ENCODE data around the gene MGAT4B. TPM values are rescaled to one million over a fixed set of nuclear protein-coding genes. Genes with fewer than 3 reads are reported as not detected.
A peak's percentile ranks its signal among the peaks of the same experiment; 100 is the strongest.

Gene MGAT4B
- total and polyA plus RNA-seq, 2 of the 13 experiments (the other 11 are each of a cell fraction or from before 2014, with no cell fraction given), result 93.5 to 130 TPM

GRCh38 chr5:179821298-179822058 lies 14.8 kb upstream of the MGAT4B start (continued):
- TF ChIP-seq ZBTB2 (CRISPR knock-in tag; IDR thresholded peaks at IDR 0.05; ENCODE audit: low read depth), result no peak
- TF ChIP-seq, protein P1, sequence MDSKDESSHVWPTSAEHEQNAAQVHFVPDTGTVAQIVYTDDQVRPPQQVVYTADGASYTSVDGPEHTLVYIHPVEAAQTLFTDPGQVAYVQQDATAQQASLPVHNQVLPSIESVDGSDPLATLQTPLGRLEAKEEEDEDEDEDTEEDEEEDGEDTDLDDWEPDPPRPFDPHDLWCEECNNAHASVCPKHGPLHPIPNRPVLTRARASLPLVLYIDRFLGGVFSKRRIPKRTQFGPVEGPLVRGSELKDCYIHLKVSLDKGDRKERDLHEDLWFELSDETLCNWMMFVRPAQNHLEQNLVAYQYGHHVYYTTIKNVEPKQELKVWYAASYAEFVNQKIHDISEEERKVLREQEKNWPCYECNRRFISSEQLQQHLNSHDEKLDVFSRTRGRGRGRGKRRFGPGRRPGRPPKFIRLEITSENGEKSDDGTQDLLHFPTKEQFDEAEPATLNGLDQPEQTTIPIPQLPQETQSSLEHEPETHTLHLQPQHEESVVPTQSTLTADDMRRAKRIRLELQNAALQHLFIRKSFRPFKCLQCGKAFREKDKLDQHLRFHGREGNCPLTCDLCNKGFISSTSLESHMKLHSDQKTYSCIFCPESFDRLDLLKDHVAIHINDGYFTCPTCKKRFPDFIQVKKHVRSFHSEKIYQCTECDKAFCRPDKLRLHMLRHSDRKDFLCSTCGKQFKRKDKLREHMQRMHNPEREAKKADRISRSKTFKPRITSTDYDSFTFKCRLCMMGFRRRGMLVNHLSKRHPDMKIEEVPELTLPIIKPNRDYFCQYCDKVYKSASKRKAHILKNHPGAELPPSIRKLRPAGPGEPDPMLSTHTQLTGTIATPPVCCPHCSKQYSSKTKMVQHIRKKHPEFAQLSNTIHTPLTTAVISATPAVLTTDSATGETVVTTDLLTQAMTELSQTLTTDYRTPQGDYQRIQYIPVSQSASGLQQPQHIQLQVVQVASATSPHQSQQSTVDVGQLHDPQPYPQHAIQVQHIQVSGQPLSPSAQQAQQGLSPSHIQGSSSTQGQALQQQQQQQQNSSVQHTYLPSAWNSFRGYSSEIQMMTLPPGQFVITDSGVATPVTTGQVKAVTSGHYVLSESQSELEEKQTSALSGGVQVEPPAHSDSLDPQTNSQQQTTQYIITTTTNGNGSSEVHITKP (CRISPR knock-in tag; IDR thresholded peaks at IDR 0.05; ENCODE audit: low read depth), result 0 out of 2 replicates have a peak, but pooled peaks have one; percentile 29
- no peak for TF ChIP-seq NFYB (CRISPR knock-in tag; IDR thresholded peaks at IDR 0.05)
- peak; percentile 51; the same call in 1 of the 2 replicates for TF ChIP-seq MAZ (IDR thresholded peaks at IDR 0.05; ENCODE audit: borderline replicate concordance, low read depth, low read length)
- TF ChIP-seq MAZ (CRISPR knock-in tag; IDR thresholded peaks at IDR 0.05; ENCODE audit: low read depth), result no peak; the same call in 1 of the 2 replicates
- TF ChIP-seq ZBTB21 (CRISPR knock-in tag; IDR thresholded peaks at IDR 0.05), result no peak
- TF ChIP-seq ISX (CRISPR knock-in tag; conservative IDR thresholded peaks at IDR 0.05), result no peak
- no peak for TF ChIP-seq ZNF570 (CRISPR knock-in tag; IDR thresholded peaks at IDR 0.05; ENCODE audit: borderline replicate concordance)
- TF ChIP-seq, protein P2, sequence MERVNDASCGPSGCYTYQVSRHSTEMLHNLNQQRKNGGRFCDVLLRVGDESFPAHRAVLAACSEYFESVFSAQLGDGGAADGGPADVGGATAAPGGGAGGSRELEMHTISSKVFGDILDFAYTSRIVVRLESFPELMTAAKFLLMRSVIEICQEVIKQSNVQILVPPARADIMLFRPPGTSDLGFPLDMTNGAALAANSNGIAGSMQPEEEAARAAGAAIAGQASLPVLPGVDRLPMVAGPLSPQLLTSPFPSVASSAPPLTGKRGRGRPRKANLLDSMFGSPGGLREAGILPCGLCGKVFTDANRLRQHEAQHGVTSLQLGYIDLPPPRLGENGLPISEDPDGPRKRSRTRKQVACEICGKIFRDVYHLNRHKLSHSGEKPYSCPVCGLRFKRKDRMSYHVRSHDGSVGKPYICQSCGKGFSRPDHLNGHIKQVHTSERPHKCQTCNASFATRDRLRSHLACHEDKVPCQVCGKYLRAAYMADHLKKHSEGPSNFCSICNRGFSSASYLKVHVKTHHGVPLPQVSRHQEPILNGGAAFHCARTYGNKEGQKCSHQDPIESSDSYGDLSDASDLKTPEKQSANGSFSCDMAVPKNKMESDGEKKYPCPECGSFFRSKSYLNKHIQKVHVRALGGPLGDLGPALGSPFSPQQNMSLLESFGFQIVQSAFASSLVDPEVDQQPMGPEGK (CRISPR knock-in tag; IDR thresholded peaks at IDR 0.05), result no peak; the same call in 1 of the 2 replicates
- 0 out of 2 replicates have a peak, but pooled peaks have one; percentile 13 for TF ChIP-seq RARA (CRISPR knock-in tag; IDR thresholded peaks at IDR 0.05)
- TF ChIP-seq MIER3 (CRISPR knock-in tag; IDR thresholded peaks at IDR 0.05; ENCODE audit: borderline replicate concordance), result no peak
- TF ChIP-seq ZNF563 (CRISPR knock-in tag; IDR thresholded peaks at IDR 0.05), result no peak
- TF ChIP-seq ZNF260 (CRISPR knock-in tag; IDR thresholded peaks at IDR 0.05; ENCODE audit: borderline replicate concordance, low read depth), result no peak
- peak; percentile 60; the same call in 1 of the 2 replicates for TF ChIP-seq MED1 (CRISPR knock-in tag; IDR thresholded peaks at IDR 0.05)
- TF ChIP-seq ZSCAN21 (CRISPR knock-in tag; IDR thresholded peaks at IDR 0.05; ENCODE audit: borderline replicate concordance), result no peak
- TF ChIP-seq, protein P3, sequence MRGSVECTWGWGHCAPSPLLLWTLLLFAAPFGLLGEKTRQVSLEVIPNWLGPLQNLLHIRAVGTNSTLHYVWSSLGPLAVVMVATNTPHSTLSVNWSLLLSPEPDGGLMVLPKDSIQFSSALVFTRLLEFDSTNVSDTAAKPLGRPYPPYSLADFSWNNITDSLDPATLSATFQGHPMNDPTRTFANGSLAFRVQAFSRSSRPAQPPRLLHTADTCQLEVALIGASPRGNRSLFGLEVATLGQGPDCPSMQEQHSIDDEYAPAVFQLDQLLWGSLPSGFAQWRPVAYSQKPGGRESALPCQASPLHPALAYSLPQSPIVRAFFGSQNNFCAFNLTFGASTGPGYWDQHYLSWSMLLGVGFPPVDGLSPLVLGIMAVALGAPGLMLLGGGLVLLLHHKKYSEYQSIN (CRISPR knock-in tag; IDR thresholded peaks at IDR 0.05; ENCODE audit: borderline replicate concordance), result no peak
- no peak for TF ChIP-seq CCDC6 (CRISPR knock-in tag; IDR thresholded peaks at IDR 0.05)

Data from HepG2 (cell line).